Naive B cell (primary cell): ENCODE data around the gene TMEM269. TPM values are rescaled to one million over a fixed set of nuclear protein-coding genes. Genes with fewer than 3 reads are reported as not detected.

Experiments used
- ATAC-seq, 2 donors: fragments of 150-1000 bp; cut with Tn5 transposase; 2 replicates each; pipeline ENCODE4 v1.10.0; 2021; ENCODE audit warnings: low read depth in 2 of 2, mild to moderate bottlenecking in 2 of 2, moderate library complexity in 2 of 2
- DNase-seq: peaks from one replicate; pipeline ENCODE4 v3.0.0; 2022
- H3K27ac Mint-ChIP-seq, 6 donors: one replicate each; pipeline ENCODE4 v1.8.0; 2020 to 2022; ENCODE audit warnings: mild to moderate bottlenecking in 6 of 6, mixed read lengths in 6 of 6, moderate library complexity in 5 of 6, inconsistent platforms in 2 of 6
- H3K27me3 Mint-ChIP-seq, 3 donors: one replicate each; pipeline ENCODE4 v1.8.0; 2021 to 2022; ENCODE audit warnings: mixed read lengths in 3 of 3, mild to moderate bottlenecking in 1 of 3
- H3K36me3 Mint-ChIP-seq, 2 donors: one replicate each; pipeline ENCODE4 v1.8.0; 2020 to 2022; ENCODE audit warnings: mixed read lengths in 2 of 2, inconsistent platforms in 1 of 2, mild to moderate bottlenecking in 1 of 2
- H3K4me1 Mint-ChIP-seq, 3 donors: one replicate each; pipeline ENCODE4 v1.8.0; 2020 to 2022; ENCODE audit warnings: mixed read lengths in 3 of 3, inconsistent platforms in 1 of 3, mild to moderate bottlenecking in 1 of 3, moderate library complexity in 1 of 3
- H3K4me3 Mint-ChIP-seq, 8 donors: one replicate each; pipeline ENCODE4 v1.8.0; 2020 to 2022; ENCODE audit warnings: mild to moderate bottlenecking in 8 of 8, mixed read lengths in 8 of 8, moderate library complexity in 8 of 8, inconsistent platforms in 2 of 8
- H3K9me3 Mint-ChIP-seq, 7 donors: one replicate each; pipeline ENCODE4 v1.8.0; 2020 to 2022; ENCODE audit warnings: mixed read lengths in 7 of 7, mild to moderate bottlenecking in 5 of 7, inconsistent platforms in 2 of 7, moderate library complexity in 1 of 7
- polyA plus RNA-seq, 6 donors: library from polyadenylated mRNA; unstranded; fragments of 300-500 nt; fragmentation: Illumina TruSeq; gene quantifications; one replicate each; pipeline ENCODE4 v1.2.3, GENCODE V29; 2021; ENCODE audit warnings: low read depth in 6 of 6

Gene TMEM269
- polyA plus RNA-seq, 6 donors from 2014 or later = 0.11 TPM; not detected in 5

DNA sequence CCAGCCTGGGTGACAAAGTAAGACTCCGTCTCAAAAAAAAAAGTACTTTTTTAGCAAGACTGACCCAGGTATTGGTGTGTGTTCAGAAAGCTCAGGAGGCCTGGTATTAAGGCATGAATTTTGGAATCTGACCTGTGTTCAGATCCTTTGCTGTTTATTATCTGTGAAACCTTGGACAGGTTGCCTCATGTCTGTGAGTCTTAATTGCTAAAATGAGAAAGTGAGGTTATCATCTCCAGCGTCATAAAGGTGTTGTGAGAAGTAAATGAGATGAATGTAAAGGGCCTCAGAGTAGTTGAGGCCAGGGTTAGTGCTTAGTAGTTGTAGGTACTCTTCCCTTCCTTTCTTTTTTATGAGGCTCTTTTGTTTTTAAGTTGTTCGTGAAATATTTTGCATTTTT is 15.0 kb upstream of the TMEM269 start:
- DNase-seq = no peak
- Mint-ChIP-seq H3K9me3 (no peaks in the 10 kb centered on the region), H3K4me1 (peaks cover 20 to 29% (median 23%) of the 10 kb centered on the region in 3 donors), H3K27me3 (no peaks in the 10 kb centered on the region), H3K4me3 (peak overlapping the region in 2 of 8 donors; percentile 35 to 47), H3K36me3 (peaks cover under 1 to 8% of the 10 kb centered on the region in 2 donors), H3K27ac (no peak overlapping the region)
- ATAC-seq = no peak

DNA sequence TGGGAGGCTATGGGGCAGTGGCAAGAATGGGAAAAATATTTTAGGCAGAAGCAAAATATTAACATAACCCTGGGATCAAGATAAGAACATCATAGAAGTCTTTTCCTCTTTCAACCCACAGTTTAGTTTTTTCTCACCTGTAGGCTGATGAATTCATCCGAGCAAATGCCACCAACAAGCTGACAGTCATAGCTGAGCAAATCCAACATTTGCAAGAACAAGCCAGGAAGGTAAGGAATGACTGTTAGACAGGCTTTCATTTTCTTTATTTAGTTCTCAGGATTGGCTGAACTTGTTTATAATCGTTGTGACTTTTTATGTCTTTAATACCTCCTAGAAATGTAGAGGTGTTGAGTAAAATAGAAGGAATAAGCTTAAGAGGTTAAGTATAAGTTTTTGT is 11.4 kb upstream of the TMEM269 start:
- peaks cover 16 to 27% of the 10 kb centered on the region in 2 donors for H3K36me3 Mint-ChIP-seq
- peak overlapping the region in 1 of 6 donors; percentile 77 for H3K27ac Mint-ChIP-seq
- no peaks in the 10 kb centered on the region for H3K27me3 Mint-ChIP-seq
- DNase-seq (no peak), ATAC-seq (no peak)
- no peaks in the 10 kb centered on the region for H3K9me3 Mint-ChIP-seq
- peaks cover 25 to 29% (median 26%) of the 10 kb centered on the region in 3 donors for H3K4me1 Mint-ChIP-seq
- no peak overlapping the region for H3K4me3 Mint-ChIP-seq

DNA sequence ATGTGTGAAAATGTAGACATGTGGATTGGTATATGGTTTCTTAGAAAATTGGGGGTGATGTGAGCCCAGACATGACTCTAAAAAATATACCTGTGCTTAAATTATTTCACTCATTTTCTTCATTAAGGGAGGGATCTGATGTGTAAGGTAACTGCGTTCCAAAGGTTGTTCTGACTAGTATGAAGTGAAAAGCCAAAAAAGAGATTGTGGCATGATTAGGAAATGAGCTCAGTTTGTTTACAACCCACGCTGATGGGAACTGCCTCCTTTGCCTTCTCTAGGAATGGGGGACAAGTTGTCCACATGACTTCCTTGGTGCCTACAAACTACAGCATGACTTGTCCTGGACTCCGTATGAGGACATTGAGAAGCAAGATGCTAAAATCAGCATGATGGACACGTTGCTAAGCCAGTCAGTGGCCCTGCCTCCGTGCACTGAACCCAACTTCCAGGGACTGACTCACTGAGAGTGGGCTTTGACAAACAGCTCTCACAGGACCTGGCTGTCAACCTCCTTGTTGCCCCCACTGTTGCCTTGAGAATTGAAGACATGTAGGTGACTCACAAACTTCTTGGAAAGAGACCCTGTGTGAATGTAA is 9.8 kb upstream of the TMEM269 start:
- Mint-ChIP-seq H3K36me3 (peaks cover 19 to 27% of the 10 kb centered on the region in 2 donors), H3K9me3 (no peaks in the 10 kb centered on the region), H3K27ac (peak overlapping the region in 1 of 6 donors; percentile 33), H3K27me3 (no peaks in the 10 kb centered on the region), H3K4me3 (no peak overlapping the region), H3K4me1 (peaks cover 17 to 31% (median 22%) of the 10 kb centered on the region in 3 donors)
- ATAC-seq (no peak), DNase-seq (no peak)

GRCh38 chr1:42776502-42776901 is 8.3 kb upstream of the TMEM269 start:
- ATAC-seq = no peak
- Mint-ChIP-seq H3K27me3 (no peaks in the 10 kb centered on the region), H3K36me3 (peaks cover 19 to 35% of the 10 kb centered on the region in 2 donors)

GRCh38 chr1:42777852-42778251 is 6.9 kb upstream of the TMEM269 start:
- H3K4me1 Mint-ChIP-seq = peaks cover 11 to 18% (median 18%) of the 10 kb centered on the region in 3 donors
- peak in 1 of 2 donors; percentile 47 for ATAC-seq
- no peak overlapping the region for H3K4me3 Mint-ChIP-seq
- no peaks in the 10 kb centered on the region for H3K27me3 Mint-ChIP-seq
- H3K36me3 Mint-ChIP-seq = peaks cover 25 to 39% of the 10 kb centered on the region in 2 donors
- H3K9me3 Mint-ChIP-seq = peaks cover 0 to 1% (median 0%) of the 10 kb centered on the region in 7 donors
- peak overlapping the region in 2 of 6 donors; percentile 61 to 83 for H3K27ac Mint-ChIP-seq
- DNase-seq = peak; percentile 14

More at GRCh38 chr1:42776502-42776901, 8.3 kb upstream of the TMEM269 start:
- Mint-ChIP-seq H3K4me1 (peaks cover 11 to 25% (median 20%) of the 10 kb centered on the region in 3 donors), H3K27ac (no peak overlapping the region), H3K4me3 (no peak overlapping the region), H3K9me3 (no peaks in the 10 kb centered on the region)
- DNase-seq = no peak

DNA sequence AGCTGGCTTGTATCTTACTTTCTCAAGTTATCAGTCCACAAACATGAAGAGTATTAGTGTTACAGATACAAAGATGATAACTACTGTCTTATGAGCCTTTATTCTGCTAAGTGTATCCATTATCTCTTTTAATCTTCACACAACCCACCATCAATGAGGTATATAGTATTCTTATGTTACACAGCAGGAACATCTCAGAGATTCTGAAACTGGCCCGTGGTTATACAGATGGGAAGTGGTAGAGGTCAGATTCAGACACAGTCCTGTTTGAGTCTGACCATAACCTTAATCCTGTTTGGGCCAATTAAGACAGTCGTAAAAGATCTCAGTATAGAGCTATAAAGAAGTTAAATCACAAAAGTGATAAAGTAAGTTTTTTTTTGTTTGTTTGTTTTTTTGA is 5.1 kb upstream of the TMEM269 start:
- no peak for ATAC-seq
- no peak for DNase-seq
- H3K27ac Mint-ChIP-seq = peak overlapping the region in 1 of 6 donors; percentile 53
- peaks cover 0 to 1% (median 0%) of the 10 kb centered on the region in 7 donors for H3K9me3 Mint-ChIP-seq
- H3K36me3 Mint-ChIP-seq = peaks cover 25 to 43% of the 10 kb centered on the region in 2 donors
- H3K4me3 Mint-ChIP-seq = peak overlapping the region in 1 of 8 donors; percentile 2
- peaks cover 10 to 20% (median 14%) of the 10 kb centered on the region in 3 donors for H3K4me1 Mint-ChIP-seq
- H3K27me3 Mint-ChIP-seq = no peaks in the 10 kb centered on the region

DNA sequence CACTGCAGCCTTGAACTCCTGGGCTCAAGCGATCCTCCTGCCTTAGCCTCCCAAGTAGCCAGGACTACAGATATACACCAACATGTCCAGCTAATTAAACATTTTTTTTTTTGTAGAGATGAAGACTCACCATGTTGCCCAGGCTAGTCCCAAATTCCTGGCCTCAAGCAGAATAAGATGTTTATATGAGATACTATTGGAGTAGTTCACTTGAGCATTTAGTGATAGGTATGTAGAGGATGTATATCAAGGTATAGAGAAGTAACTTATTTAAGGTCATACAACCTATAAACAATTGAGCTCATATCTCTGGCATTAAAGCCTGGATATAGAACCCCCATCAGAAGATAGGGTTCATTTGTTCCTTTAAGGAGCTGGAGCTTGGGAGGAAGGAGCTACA is 4.6 kb upstream of the TMEM269 start:
- no peak overlapping the region for H3K27ac Mint-ChIP-seq
- no peaks in the 10 kb centered on the region for H3K27me3 Mint-ChIP-seq
- no peak for DNase-seq
- H3K4me1 Mint-ChIP-seq = peaks cover 11 to 24% (median 14%) of the 10 kb centered on the region in 3 donors
- H3K9me3 Mint-ChIP-seq = peaks cover 0 to 1% (median 0%) of the 10 kb centered on the region in 7 donors
- H3K36me3 Mint-ChIP-seq = peaks cover 25 to 38% of the 10 kb centered on the region in 2 donors
- ATAC-seq = no peak
- H3K4me3 Mint-ChIP-seq = no peak overlapping the region

DNA sequence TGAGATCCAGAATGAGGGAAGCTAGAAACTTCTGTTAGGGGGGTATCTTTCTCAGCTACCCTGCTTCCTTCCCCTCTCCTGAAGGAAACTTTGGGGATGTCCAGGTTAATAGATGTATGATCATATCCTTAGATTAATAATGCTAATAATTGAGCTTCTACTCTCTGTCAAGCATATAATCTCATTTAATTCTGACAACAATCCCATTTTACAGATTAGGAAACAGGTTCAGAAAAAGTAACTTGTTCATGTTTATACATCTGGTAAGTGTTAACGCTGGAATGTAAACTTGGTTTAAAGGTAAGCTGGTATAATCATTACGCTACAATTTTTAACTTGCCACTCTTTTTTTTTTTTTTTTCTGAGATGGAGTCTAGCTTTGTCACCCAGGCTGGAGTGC is 1.7 kb upstream of the TMEM269 start:
- Mint-ChIP-seq H3K4me1 (peaks cover 20 to 27% (median 21%) of the 10 kb centered on the region in 3 donors), H3K27ac (no peak overlapping the region), H3K36me3 (peaks cover 16 to 21% of the 10 kb centered on the region in 2 donors), H3K27me3 (no peaks in the 10 kb centered on the region), H3K4me3 (no peak overlapping the region), H3K9me3 (peaks cover 0 to 1% (median 0%) of the 10 kb centered on the region in 7 donors)
- no peak for ATAC-seq
- no peak for DNase-seq

- peaks cover 13 to 21% (median 21%) of the 10 kb centered on the region in 3 donors for H3K4me1 Mint-ChIP-seq
- peak overlapping the region in 5 of 8 donors; percentile 70 to 89 (median 87) for H3K4me3 Mint-ChIP-seq
- no peak for ATAC-seq
- peaks cover 0 to 1% (median 0%) of the 10 kb centered on the region in 7 donors for H3K9me3 Mint-ChIP-seq
- H3K27ac Mint-ChIP-seq = peak overlapping the region in 1 of 6 donors; percentile 44
- DNase-seq = no peak
- peaks cover 14 to 15% of the 10 kb centered on the region in 2 donors for H3K36me3 Mint-ChIP-seq
- H3K27me3 Mint-ChIP-seq = no peaks in the 10 kb centered on the region
These were observed 245 bp upstream of the TMEM269 start for GRCh38 chr1:42784547-42784945.

DNA sequence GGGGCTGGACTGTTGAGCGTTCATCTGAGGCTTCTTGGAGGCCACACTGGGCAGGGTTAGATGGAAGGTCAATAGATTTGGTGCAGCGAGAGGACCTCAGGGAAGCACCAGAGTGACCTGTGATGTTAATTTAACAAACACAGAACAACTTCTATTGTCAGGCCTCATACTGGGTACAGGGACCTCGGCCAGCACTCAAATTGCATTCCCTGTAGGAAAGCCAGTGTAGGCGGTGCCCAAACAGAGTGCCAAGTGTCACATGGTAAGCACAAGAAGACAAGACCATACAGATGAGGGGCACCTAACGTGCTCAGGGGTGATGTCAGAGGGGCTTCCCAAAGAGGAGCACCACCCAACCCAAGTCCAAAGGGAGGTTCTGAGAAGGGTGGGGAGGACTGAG is 1.3 kb downstream of the TMEM269 start:
- Mint-ChIP-seq H3K9me3 (peaks cover 0 to 1% (median 0%) of the 10 kb centered on the region in 7 donors), H3K36me3 (peaks cover 8 to 9% of the 10 kb centered on the region in 2 donors), H3K27me3 (no peaks in the 10 kb centered on the region), H3K4me1 (peaks cover 13 to 21% (median 16%) of the 10 kb centered on the region in 3 donors), H3K4me3 (peak overlapping the region in 6 of 8 donors; percentile 70 to 91 (median 88)), H3K27ac (peak overlapping the region in 1 of 6 donors; percentile 14)
- no peak for DNase-seq
- ATAC-seq = no peak

- ATAC-seq = no peak
- Mint-ChIP-seq H3K4me3 (no peak overlapping the region), H3K9me3 (no peaks in the 10 kb centered on the region), H3K4me1 (peaks cover 12 to 21% (median 13%) of the 10 kb centered on the region in 3 donors), H3K36me3 (peaks cover 0 to 4% of the 10 kb centered on the region in 2 donors), H3K27me3 (no peaks in the 10 kb centered on the region), H3K27ac (no peak overlapping the region)
- DNase-seq = no peak
These were observed 3.2 kb downstream of the TMEM269 start for GRCh38 chr1:42788021-42788420.

DNA sequence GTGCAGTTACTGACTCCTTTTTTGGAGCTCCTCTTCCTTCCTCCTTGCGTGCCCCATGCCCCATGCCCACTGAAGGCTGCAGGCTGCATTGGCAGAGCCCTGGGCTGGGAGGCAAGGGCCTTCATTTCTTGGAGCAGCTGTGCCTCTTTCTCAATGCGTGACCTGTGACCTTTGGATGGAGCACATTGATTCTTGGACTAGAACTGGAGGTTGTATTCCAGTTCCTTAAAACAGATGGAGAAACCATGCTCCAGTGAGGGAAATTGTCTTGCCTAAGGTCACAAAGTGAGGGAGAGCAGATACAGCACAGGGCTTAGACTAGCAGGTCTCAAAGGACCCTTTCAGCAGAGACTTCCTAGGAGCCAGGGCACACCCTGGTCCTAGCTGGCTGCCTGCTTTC is 9.0 kb downstream of the TMEM269 start:
- H3K4me1 Mint-ChIP-seq = no peaks in the 10 kb centered on the region
- DNase-seq (no peak), ATAC-seq (no peak)
- H3K27ac Mint-ChIP-seq = no peak overlapping the region
- no peak overlapping the region for H3K4me3 Mint-ChIP-seq
- no peaks in the 10 kb centered on the region for H3K36me3 Mint-ChIP-seq
- no peaks in the 10 kb centered on the region for H3K9me3 Mint-ChIP-seq
- peaks cover 0 to 7% (median 0%) of the 10 kb centered on the region in 3 donors for H3K27me3 Mint-ChIP-seq

GRCh38 chr1:42797414-42797813 is 12.6 kb downstream of the TMEM269 start:
- DNase-seq (no peak), ATAC-seq (no peak)
- H3K36me3 Mint-ChIP-seq = no peaks in the 10 kb centered on the region
- no peak overlapping the region for H3K27ac Mint-ChIP-seq
- H3K4me3 Mint-ChIP-seq = no peak overlapping the region
- H3K4me1 Mint-ChIP-seq = no peaks in the 10 kb centered on the region
- H3K27me3 Mint-ChIP-seq = peaks cover 0 to 7% (median 0%) of the 10 kb centered on the region in 3 donors
- H3K9me3 Mint-ChIP-seq = no peaks in the 10 kb centered on the region

DNA sequence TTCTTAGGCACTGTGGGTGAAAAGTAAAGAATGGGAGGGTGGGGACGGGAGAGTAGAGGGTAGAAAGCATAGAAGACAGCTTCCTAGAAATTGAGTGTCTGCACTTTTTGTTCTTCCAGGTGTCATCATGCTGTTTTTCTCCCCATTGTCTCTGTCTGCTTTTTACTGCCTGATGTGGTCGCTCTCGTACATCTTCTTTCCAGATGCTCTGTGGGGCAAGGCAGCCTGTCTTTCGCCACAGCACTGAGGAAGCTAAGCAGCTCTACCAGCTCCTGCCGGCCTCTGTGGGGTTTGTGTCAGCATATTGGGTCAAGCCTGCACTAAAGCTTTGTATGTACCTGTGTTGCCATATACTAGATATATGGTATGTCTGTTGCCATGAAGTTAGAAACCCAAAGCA is 13.2 kb downstream of the TMEM269 start:
- Mint-ChIP-seq H3K4me3 (no peak overlapping the region), H3K27me3 (peaks cover 0 to 7% (median 0%) of the 10 kb centered on the region in 3 donors), H3K36me3 (no peaks in the 10 kb centered on the region), H3K9me3 (no peaks in the 10 kb centered on the region), H3K4me1 (no peaks in the 10 kb centered on the region), H3K27ac (no peak overlapping the region)
- no peak for DNase-seq
- no peak for ATAC-seq
